HepG2 (cell line): ENCODE measurements around the gene TRPC1. TPM values are rescaled to one million over a fixed set of nuclear protein-coding genes. Genes with fewer than 3 reads are reported as not detected.

ENCODE experiments used
- ATF1 ChIP-seq: IDR thresholded peaks from 2 replicates; pipeline ENCODE4 v1.6.1; 2016; ENCODE audit warnings: mild to moderate bottlenecking, control low read depth
- CBX5 ChIP-seq: sonication (generic); formaldehyde crosslinking; IDR thresholded peaks from 2 replicates; pipeline ENCODE4 v1.4.0; 2020; ENCODE audit warnings: missing genetic modification reagents, borderline replicate concordance
- HDAC1 ChIP-seq: sonication (generic); formaldehyde crosslinking; IDR thresholded peaks from 2 replicates; pipeline ENCODE4 v1.5.1; 2020; ENCODE audit warnings: mild to moderate bottlenecking, missing genetic modification reagents
- MYC ChIP-seq: sonication (generic); formaldehyde crosslinking; IDR thresholded peaks from 2 replicates; pipeline ENCODE4 v1.9.0; 2021; ENCODE audit warnings: missing genetic modification reagents, borderline replicate concordance
- MZF1 ChIP-seq: sonication (generic); formaldehyde crosslinking; IDR thresholded peaks from 2 replicates; pipeline ENCODE4 v1.8.1; 2023; ENCODE audit warnings: mild to moderate bottlenecking, missing genetic modification reagents, borderline replicate concordance
- NCOA2 ChIP-seq: sonication (generic); formaldehyde crosslinking; IDR thresholded peaks from 2 replicates; pipeline ENCODE4 v1.8.0; 2022; ENCODE audit warnings: inconsistent platforms
- NR2F1 ChIP-seq, 2 experiments: fragments of 450-650 bp in 1 of 2; formaldehyde crosslinking in 1 of 2; IDR thresholded peaks; 2 replicates each; pipeline versions ENCODE4 v1.5.0 to v1.6.1; 2016 to 2020; ENCODE audit warnings: mild to moderate bottlenecking in 1 of 2, missing compliant biosample characterization in 1 of 2, missing genetic modification reagents in 1 of 2, moderate library complexity in 1 of 2
- PLRG1 ChIP-seq: fragments of 450-650 bp; conservative IDR thresholded peaks from 2 replicates; pipeline ENCODE4 v1.6.1; 2016
- SMAD1 ChIP-seq: sonication (generic); formaldehyde crosslinking; IDR thresholded peaks from 2 replicates; pipeline ENCODE4 v1.4.0; 2020; ENCODE audit warnings: missing genetic modification reagents, low read depth, mild to moderate bottlenecking, borderline replicate concordance
- THAP11 ChIP-seq: IDR thresholded peaks from 2 replicates; pipeline ENCODE4 v1.6.1; 2016; ENCODE audit warnings: missing biosample characterization, missing genetic modification reagents
- THRA ChIP-seq: sonication (generic); formaldehyde crosslinking; IDR thresholded peaks from 2 replicates; pipeline ENCODE4 v1.4.0; 2020; ENCODE audit warnings: missing genetic modification reagents, borderline replicate concordance
- TOE1 ChIP-seq: sonication (generic); formaldehyde crosslinking; IDR thresholded peaks from 2 replicates; pipeline ENCODE4 v1.4.0; 2020; ENCODE audit warnings: mild to moderate bottlenecking, missing genetic modification reagents
- TP53 ChIP-seq: sonication (generic); formaldehyde crosslinking; conservative IDR thresholded peaks from 2 replicates; pipeline ENCODE4 v1.4.0; 2020; ENCODE audit warnings: missing genetic modification reagents
- ZBTB26 ChIP-seq: IDR thresholded peaks from 2 replicates; pipeline ENCODE4 v1.6.1; 2016; ENCODE audit warnings: missing compliant biosample characterization, missing genetic modification reagents, borderline replicate concordance
- ZBTB3 ChIP-seq: sonication (generic); formaldehyde crosslinking; IDR thresholded peaks from 2 replicates; pipeline ENCODE4 v1.4.0; 2020; ENCODE audit warnings: low read depth, mild to moderate bottlenecking, moderate library complexity, missing genetic modification reagents, borderline replicate concordance
- ZBTB46 ChIP-seq: sonication (generic); formaldehyde crosslinking; IDR thresholded peaks from 2 replicates; pipeline ENCODE4 v1.4.0; 2020; ENCODE audit warnings: mild to moderate bottlenecking, missing genetic modification reagents, borderline replicate concordance
- ZNF180 ChIP-seq: sonication (generic); formaldehyde crosslinking; IDR thresholded peaks from 2 replicates; pipeline ENCODE4 v1.4.0; 2020; ENCODE audit warnings: low read depth, missing genetic modification reagents, borderline replicate concordance
- ZNF20 ChIP-seq: sonication (generic); formaldehyde crosslinking; IDR thresholded peaks from 2 replicates; pipeline ENCODE4 v1.4.0; 2020; ENCODE audit warnings: mild to moderate bottlenecking, moderate library complexity, missing genetic modification reagents
- ZNF3 ChIP-seq: IDR thresholded peaks from 2 replicates; pipeline ENCODE4 v1.7.0; 2017; ENCODE audit warnings: inconsistent platforms
- ZNF329 ChIP-seq: sonication (generic); formaldehyde crosslinking; IDR thresholded peaks from 2 replicates; pipeline ENCODE4 v1.9.0; 2021; ENCODE audit warnings: low read depth, mild to moderate bottlenecking, missing genetic modification reagents
- ZNF33A ChIP-seq: sonication (generic); formaldehyde crosslinking; IDR thresholded peaks from 2 replicates; pipeline ENCODE4 v1.5.1; 2020; ENCODE audit warnings: missing genetic modification reagents, mild to moderate bottlenecking, moderate library complexity, borderline replicate concordance
- ZNF614 ChIP-seq: IDR thresholded peaks from 2 replicates; pipeline ENCODE4 v1.6.1; 2018; ENCODE audit warnings: missing biosample characterization, missing genetic modification reagents, inconsistent platforms, borderline replicate concordance
- ZNF747 ChIP-seq: sonication (generic); formaldehyde crosslinking; IDR thresholded peaks from 2 replicates; pipeline ENCODE4 v1.8.1; 2023; ENCODE audit warnings: missing genetic modification reagents, mild to moderate bottlenecking, borderline replicate concordance
- ZNF768 ChIP-seq: sonication (generic); formaldehyde crosslinking; IDR thresholded peaks from 2 replicates; pipeline ENCODE4 v1.4.0; 2020; ENCODE audit warnings: missing genetic modification reagents
- polyA plus RNA-seq, 8 experiments: library from polyadenylated mRNA; depleted of rRNA in 3 of 8; stranded (reverse) in 7 of 8; unstranded in 1 of 8; fragments of >200 nt; fragmentation: Illumina TruSeq in 4 of 8; extraction: Trizol in 4 of 8; gene quantifications; 2 replicates each; pipeline versions ENCODE4 v1.2.1 to v1.2.3, GENCODE V29; 2011 to 2016; ENCODE audit warnings: low read depth in 4 of 8, missing spikeins in 1 of 8, mixed read lengths in 1 of 8; ENCODE audit not compliant: insufficient read depth in 1 of 8
- total RNA-seq, 5 experiments: library from RNA; depleted of rRNA; stranded (reverse); fragments of >200 nt; fragmentation: Illumina TruSeq; extraction: Trizol; gene quantifications; 2 replicates each; pipeline ENCODE4 v1.2.3, GENCODE V29; 2016; ENCODE audit warnings: low read depth in 1 of 5
- TF ChIP-seq, protein P1 (sequence below): sonication (generic); formaldehyde crosslinking; IDR thresholded peaks from 2 replicates; pipeline ENCODE4 v1.8.1; 2023; ENCODE audit warnings: mild to moderate bottlenecking, inconsistent platforms, moderate library complexity, missing genetic modification reagents, borderline replicate concordance

The TRPC1 gene
- total and polyA plus RNA-seq, 2 of the 13 experiments (the other 11 are each of a cell fraction or from before 2014, with no cell fraction given), result 10.8 to 13.1 TPM

DNA sequence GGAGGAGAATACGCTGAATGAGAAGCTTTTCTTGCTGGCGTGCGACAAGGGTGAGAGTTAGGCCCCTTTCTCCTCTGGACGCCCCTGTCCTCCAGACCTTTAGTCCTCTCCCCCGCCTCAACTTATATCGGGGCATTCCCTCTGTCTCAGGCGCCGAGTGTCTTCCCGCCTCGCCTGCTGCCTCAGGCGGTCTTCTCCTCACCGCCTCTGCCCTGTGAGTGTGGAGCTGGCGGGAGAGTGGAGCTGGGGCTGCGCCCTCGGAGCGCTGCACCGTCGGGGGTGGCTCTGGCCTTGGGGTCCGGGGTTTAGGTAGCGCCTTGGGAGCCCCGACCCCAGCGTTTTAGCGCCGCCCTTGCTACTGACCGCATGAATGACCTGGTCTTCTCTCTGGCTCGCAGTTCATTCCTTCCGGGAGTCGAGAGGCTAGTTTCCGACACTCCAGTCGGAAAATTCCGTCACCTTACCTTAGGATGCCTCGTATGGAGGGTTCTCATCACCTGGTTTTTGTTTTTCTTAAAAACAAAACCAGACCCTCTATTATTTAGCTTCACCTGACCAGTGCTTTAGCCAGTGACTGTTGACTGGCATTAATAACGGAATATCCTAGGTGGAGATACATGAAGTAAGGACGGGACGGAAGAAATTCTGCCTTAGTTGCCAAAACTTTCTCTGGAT, 985 bp downstream of the TRPC1 start (continued):
- TF ChIP-seq MZF1 (CRISPR knock-in tag), result no peak
- TF ChIP-seq ZNF3 (CRISPR knock-in tag), result no peak
- TF ChIP-seq, protein P1, sequence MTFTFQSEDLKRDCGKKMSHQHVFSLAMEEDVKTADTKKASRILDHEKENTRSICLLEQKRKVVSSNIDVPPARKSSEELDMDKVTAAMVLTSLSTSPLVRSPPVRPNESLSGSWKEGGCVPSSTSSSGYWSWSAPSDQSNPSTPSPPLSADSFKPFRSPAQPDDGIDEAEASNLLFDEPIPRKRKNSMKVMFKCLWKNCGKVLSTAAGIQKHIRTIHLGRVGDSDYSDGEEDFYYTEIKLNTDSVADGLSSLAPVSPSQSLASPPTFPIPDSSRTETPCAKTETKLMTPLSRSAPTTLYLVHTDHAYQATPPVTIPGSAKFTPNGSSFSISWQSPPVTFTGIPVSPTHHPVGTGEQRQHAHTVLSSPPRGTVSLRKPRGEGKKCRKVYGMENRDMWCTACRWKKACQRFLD (CRISPR knock-in tag), result no peak; the same call in 1 of the 2 replicates
- TF ChIP-seq ZBTB26 (CRISPR knock-in tag), result no peak
- no peak for TF ChIP-seq ZBTB3 (CRISPR knock-in tag)
- no peak for TF ChIP-seq ATF1
- TF ChIP-seq NCOA2 (CRISPR knock-in tag), result no peak
- no peak for TF ChIP-seq ZBTB46 (CRISPR knock-in tag)
- TF ChIP-seq TOE1 (CRISPR knock-in tag), result no peak
- TF ChIP-seq TP53 (CRISPR knock-in tag), result no peak
- peak; percentile 63; the same call in 1 of the 2 replicates for TF ChIP-seq ZNF747 (CRISPR knock-in tag)
- TF ChIP-seq CBX5 (CRISPR knock-in tag), result no peak
- no peak for TF ChIP-seq ZNF20 (CRISPR knock-in tag)
- TF ChIP-seq THRA, result peak; percentile 24
- TF ChIP-seq ZNF768 (CRISPR knock-in tag), result peak; percentile 54; the same call in 1 of the 2 replicates
- peak; percentile 34; the same call in 1 of the 2 replicates for TF ChIP-seq MYC (CRISPR knock-in tag)
- TF ChIP-seq ZNF33A, result no peak
- 0 out of 2 replicates have a peak, but pooled peaks have one; percentile 36 for TF ChIP-seq ZNF614 (CRISPR knock-in tag)
- no peak for TF ChIP-seq PLRG1
- no peak for TF ChIP-seq NR2F1 (CRISPR knock-in tag; IDR thresholded peaks at IDR 0.05)
- TF ChIP-seq ZNF180 (CRISPR knock-in tag), result no peak
- TF ChIP-seq SMAD1 (CRISPR knock-in tag), result peak; percentile 55; the same call in 1 of the 2 replicates
- TF ChIP-seq THAP11, result peak; percentile 9
- TF ChIP-seq ZNF329 (CRISPR knock-in tag), result 0 out of 2 replicates have a peak, but pooled peaks have one; percentile 18
- peak; percentile 53; the same call in 1 of the 2 replicates for TF ChIP-seq HDAC1 (CRISPR knock-in tag)
